ENCODE measurements around the gene UACA. TPM values are rescaled to one million over a fixed set of nuclear protein-coding genes. Genes with fewer than 3 reads are reported as not detected.
A peak's percentile ranks its signal among the peaks of the same experiment; 100 is the strongest.

The UACA gene
- total RNA-seq, 2 experiments from 2014 or later, result 0.61 to 1.0 TPM

DNA sequence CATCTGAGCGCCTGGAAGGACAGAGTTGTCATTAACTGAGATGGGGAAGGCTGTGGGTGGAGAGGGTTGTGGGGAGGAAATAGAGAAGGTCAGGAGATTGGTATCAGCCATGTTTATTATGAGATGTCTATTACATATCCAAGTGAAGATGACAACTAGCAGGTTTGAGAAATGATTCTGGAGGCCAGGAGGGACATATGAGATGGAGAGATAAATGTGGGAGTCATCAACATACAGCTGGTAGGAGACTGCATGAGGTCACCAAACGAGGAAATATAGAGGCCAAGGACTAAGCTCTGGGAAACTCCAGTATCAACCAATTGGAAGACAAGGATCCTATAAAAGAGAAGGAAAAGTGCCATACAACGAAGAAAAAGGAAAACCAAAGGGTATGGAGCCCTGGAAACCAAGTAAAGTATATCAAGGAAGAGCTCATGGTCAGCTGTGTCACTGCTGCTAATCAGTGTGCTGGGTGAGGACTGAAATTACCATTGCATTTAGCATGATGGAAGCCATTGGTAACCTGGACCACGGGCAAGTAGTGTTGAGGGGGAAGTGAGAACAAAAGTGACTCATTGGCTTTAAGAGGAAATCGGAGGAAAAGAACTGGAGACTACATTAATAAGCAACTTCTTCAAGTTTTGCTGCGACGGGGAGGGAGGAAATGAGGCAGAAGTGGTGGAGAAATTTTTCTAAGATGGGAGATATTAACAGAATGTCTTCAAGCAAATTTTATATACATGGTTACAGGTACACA lies 14.0 kb upstream of the UACA start:
- CTCF ChIA-PET, result interaction anchor here (1.2 kb wide), 1 partner anchor 34 kb away, joined by 4 read pairs; no protein-coding TSS in a partner anchor
- Mint-ChIP-seq H3K4me3 (no peak overlapping the region), H3K4me1 (peaks cover 2% of the 10 kb centered on the region), H3K9me3 (ENCODE audit: low read depth) (no peaks in the 10 kb centered on the region), H3K36me3 (no peaks in the 10 kb centered on the region), H3K27me3 (peaks cover 19% of the 10 kb centered on the region), H3K27ac (no peak overlapping the region)
- ATAC-seq, result no peak
- DNase-seq, result no peak

- H3K9me3 Mint-ChIP-seq (ENCODE audit: low read depth), result no peaks in the 10 kb centered on the region
- no peaks in the 10 kb centered on the region for H3K36me3 Mint-ChIP-seq
- peaks cover 2% of the 10 kb centered on the region for H3K4me1 Mint-ChIP-seq
- H3K4me3 Mint-ChIP-seq, result no peak overlapping the region
- H3K27ac Mint-ChIP-seq, result no peak overlapping the region
- CTCF ChIA-PET, result no interaction called here
- ATAC-seq (no peak), DNase-seq (no peak)
- H3K27me3 Mint-ChIP-seq, result peaks cover 22% of the 10 kb centered on the region
Observed at GRCh38 chr15:70775160-70775559, 11.8 kb upstream of the UACA start.

DNA sequence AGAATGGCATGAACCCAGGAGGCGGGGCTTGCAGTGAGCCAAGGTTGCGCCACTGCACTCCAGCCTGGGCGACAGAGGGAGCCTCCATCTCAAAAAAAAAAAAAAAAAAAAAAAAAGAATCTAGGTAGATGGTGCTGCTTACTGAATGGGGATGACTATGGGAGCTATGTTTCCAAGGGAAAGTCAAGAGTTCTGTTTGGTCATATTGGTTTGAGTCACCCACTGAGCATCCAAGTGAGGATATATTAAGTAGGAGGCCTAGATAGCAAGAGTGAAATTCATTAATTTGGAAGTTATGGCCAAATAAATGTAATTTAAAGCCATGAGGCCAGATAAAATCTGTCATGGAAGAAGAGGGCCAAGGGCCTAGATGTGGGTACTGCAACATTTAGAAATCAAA lies 9.0 kb upstream of the UACA start:
- DNase-seq, result no peak
- Mint-ChIP-seq H3K4me1 (peaks cover 11% of the 10 kb centered on the region), H3K27ac (no peak overlapping the region), H3K27me3 (peaks cover 26% of the 10 kb centered on the region), H3K9me3 (ENCODE audit: low read depth) (no peaks in the 10 kb centered on the region), H3K36me3 (no peaks in the 10 kb centered on the region), H3K4me3 (no peak overlapping the region)
- ATAC-seq, result no peak
- CTCF ChIA-PET, result no interaction called here

DNA sequence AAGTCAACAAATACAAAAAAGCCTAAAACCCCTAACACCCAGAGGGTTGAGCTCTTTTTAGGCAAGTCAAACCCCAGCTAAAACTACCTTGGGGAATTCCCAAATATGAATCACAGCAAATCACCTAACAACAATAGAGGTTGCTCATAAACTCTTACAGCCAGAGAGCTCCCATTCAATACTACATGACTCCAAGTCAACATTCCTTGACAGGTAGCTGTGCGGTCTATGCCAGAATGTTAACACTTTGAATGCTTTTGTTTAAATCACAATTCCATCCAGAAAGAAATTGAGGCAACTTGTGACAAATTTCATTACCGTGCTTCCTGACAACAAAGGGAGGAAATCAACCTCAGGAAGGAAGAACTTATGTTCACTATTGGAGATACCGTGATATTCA lies 7.5 kb upstream of the UACA start:
- CTCF ChIA-PET, result interaction anchor here (0.6 to 1.2 kb wide), 2 partner anchors 25 to 54 kb away, joined by 3 read pairs; no protein-coding TSS in a partner anchor
- Mint-ChIP-seq H3K4me3 (no peak overlapping the region), H3K36me3 (no peaks in the 10 kb centered on the region), H3K4me1 (peaks cover 9% of the 10 kb centered on the region), H3K27me3 (peaks cover 26% of the 10 kb centered on the region), H3K27ac (no peak overlapping the region), H3K9me3 (ENCODE audit: low read depth) (no peaks in the 10 kb centered on the region)
- ATAC-seq, result no peak
- no peak for DNase-seq

- no peak for ATAC-seq
- CTCF ChIA-PET, result interaction anchor here (1.1 kb wide), 1 partner anchor 46 kb away, joined by 3 read pairs; no protein-coding TSS in a partner anchor
- Mint-ChIP-seq H3K4me1 (peaks cover 14% of the 10 kb centered on the region), H3K27me3 (peaks cover 44% of the 10 kb centered on the region), H3K27ac (no peak overlapping the region), H3K9me3 (ENCODE audit: low read depth) (no peaks in the 10 kb centered on the region), H3K4me3 (no peak overlapping the region), H3K36me3 (peaks cover 4% of the 10 kb centered on the region)
- no peak for DNase-seq
Observed at GRCh38 chr15:70768257-70768883, 5.0 kb upstream of the UACA start.

DNA sequence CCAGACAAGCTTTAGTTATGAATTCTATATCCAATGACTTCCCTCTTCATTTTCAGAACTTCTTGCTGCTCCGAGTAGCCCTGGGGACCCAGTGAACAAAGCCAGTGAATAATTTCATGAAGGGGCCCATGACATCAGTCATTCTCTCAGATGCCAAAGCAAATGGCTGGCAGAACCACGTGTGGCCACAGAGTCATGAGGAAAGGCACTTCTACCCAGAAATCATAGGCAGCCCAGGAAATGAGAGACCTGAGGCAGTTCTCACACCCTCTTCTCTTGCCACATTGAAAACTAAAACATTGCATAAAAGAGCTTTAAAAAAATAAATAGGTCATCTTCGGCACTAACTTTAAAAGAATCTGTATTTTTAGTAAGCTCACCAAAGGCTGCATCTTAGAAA lies 4.3 kb upstream of the UACA start:
- Mint-ChIP-seq H3K4me1 (peaks cover 14% of the 10 kb centered on the region), H3K27me3 (peaks cover 44% of the 10 kb centered on the region), H3K4me3 (no peak overlapping the region), H3K27ac (no peak overlapping the region), H3K36me3 (peaks cover 4% of the 10 kb centered on the region), H3K9me3 (ENCODE audit: low read depth) (no peaks in the 10 kb centered on the region)
- no peak for DNase-seq
- ATAC-seq, result no peak
- CTCF ChIA-PET, result interaction anchor here (1.1 kb wide), 1 partner anchor 45 kb away, joined by 3 read pairs; no protein-coding TSS in a partner anchor

DNA sequence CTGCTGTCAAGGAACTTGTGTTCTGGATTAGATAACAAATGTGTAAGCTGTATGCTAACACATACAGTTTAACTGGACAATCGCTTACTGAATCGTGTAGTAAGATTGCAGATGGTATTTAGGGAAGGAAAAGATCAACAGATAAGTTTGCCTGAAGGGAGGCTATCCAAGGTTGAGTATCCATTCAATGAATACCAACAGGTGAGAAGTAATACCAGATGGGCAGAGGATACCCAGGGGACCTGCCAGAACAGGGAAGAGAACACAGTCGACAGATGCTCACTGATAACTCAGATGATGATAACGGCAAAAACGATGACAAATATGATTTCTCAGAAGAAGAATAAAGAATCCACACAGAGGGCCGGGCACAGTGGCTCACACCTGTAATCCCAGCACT lies 3.2 kb upstream of the UACA start:
- DNase-seq, result no peak
- Mint-ChIP-seq H3K4me1 (peaks cover 18% of the 10 kb centered on the region), H3K36me3 (peaks cover 4% of the 10 kb centered on the region), H3K27me3 (peaks cover 52% of the 10 kb centered on the region), H3K27ac (no peak overlapping the region), H3K4me3 (no peak overlapping the region), H3K9me3 (ENCODE audit: low read depth) (no peaks in the 10 kb centered on the region)
- ATAC-seq, result no peak
- CTCF ChIA-PET, result no interaction called here

GRCh38 chr15:70765504-70766281 lies 2.3 kb upstream of the UACA start:
- H3K9me3 Mint-ChIP-seq (ENCODE audit: low read depth), result no peaks in the 10 kb centered on the region
- DNase-seq (no peak), ATAC-seq (no peak)
- CTCF ChIA-PET, result no interaction called here
- H3K36me3 Mint-ChIP-seq, result peaks cover 4% of the 10 kb centered on the region
- H3K4me1 Mint-ChIP-seq, result peaks cover 18% of the 10 kb centered on the region
- no peak overlapping the region for H3K27ac Mint-ChIP-seq
- H3K27me3 Mint-ChIP-seq, result peaks cover 53% of the 10 kb centered on the region
- H3K4me3 Mint-ChIP-seq, result no peak overlapping the region

DNA sequence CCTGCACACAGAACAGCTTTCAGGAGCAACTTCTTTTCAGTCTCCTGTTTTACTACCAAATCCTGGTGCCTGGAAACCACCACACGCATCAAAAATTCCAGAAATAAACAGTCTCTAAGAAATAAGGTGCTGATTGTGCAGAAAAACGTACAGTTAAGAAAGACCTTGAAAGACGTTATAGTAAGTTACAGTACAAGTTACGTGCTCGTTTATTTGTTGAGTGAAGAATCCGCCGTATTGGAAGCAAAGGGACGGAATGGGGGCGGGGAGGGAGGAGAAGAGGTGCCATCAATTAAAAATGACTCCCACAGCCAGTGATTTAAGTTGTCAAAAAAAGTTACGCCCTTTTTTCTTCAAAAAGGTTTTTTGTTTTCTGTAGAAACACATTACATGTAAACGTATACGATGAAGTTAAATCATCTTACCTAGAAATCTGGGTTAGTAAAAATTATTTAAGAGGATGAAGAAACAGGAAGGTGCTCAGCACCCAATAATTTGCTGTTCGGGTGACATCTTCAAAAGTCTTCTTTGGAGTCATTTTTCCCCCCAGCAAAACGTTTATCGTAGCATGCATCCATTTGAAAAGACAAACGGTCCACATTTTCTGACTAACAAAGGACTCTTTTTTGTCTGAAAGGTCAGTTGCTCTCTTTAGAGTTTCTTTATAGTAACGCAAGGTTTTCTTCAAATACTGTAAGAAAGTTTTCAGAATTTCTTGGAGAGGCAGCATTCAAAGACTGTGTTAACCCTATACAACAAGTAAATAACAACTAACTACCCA lies 782 bp upstream of the UACA start:
- no peaks in the 10 kb centered on the region for H3K9me3 Mint-ChIP-seq (ENCODE audit: low read depth)
- ATAC-seq (no peak), DNase-seq (no peak)
- peaks cover 58% of the 10 kb centered on the region for H3K27me3 Mint-ChIP-seq
- peaks cover 4% of the 10 kb centered on the region for H3K36me3 Mint-ChIP-seq
- H3K4me1 Mint-ChIP-seq, result peaks cover 18% of the 10 kb centered on the region
- CTCF ChIA-PET, result no interaction called here
- no peak overlapping the region for H3K27ac Mint-ChIP-seq
- peak overlapping the region; percentile 76 for H3K4me3 Mint-ChIP-seq

GRCh38 chr15:70762469-70763119 lies 764 bp downstream of the UACA start:
- Mint-ChIP-seq H3K4me3 (peak overlapping the region; percentile 76), H3K36me3 (peaks cover 4% of the 10 kb centered on the region), H3K27ac (no peak overlapping the region), H3K9me3 (ENCODE audit: low read depth) (no peaks in the 10 kb centered on the region), H3K4me1 (peaks cover 11% of the 10 kb centered on the region), H3K27me3 (peaks cover 69% of the 10 kb centered on the region)
- DNase-seq (no peak), ATAC-seq (no peak)
- CTCF ChIA-PET, result no interaction called here

DNA sequence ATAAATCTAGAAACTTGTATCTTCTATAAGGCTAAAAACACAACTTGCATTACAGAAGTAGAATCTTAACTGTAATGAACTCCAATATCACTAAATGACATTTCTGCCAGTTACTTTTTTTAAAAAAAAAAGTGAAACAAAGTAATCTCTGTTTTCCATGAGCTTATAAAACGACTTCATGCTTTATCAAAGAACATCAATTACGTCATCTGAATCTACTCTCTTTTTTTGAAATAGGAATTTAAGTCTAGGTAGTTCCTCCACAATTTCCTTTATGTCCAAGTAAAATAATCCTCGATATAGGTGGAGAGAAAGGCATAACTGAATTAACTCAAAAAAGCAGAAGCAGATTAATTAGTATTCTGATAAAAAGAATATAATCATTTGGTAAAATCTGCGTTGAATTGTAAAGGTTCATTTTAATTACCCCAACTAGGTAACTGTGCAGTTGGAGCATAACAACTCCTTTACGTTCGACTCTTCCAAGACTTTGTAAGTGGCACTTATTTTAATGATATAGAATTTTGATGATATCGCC lies 1.4 kb downstream of the UACA start:
- ATAC-seq, result no peak
- H3K4me3 Mint-ChIP-seq, result peak overlapping the region; percentile 76
- H3K4me1 Mint-ChIP-seq, result peaks cover 9% of the 10 kb centered on the region
- H3K9me3 Mint-ChIP-seq (ENCODE audit: low read depth), result no peaks in the 10 kb centered on the region
- CTCF ChIA-PET, result no interaction called here
- H3K36me3 Mint-ChIP-seq, result peaks cover 4% of the 10 kb centered on the region
- H3K27ac Mint-ChIP-seq, result no peak overlapping the region
- peaks cover 73% of the 10 kb centered on the region for H3K27me3 Mint-ChIP-seq
- no peak for DNase-seq

DNA sequence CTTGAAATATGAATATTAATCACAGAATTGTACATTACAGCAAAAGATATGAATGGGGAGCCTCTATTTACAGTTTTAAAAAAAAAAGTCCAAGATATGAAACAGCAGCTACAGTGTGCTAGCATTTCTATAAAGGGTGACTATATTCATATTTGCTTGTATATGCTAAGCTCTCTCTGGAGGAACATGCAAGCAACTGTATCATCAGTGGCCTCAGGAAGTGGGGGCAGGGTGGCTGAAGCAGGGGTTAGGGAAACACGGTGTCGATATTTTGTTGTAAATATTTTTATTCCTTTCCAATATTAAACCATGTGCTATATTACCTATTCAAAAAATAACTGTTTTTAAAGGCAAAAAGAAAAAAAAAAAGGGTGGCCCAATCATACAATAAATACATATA lies 2.3 kb downstream of the UACA start:
- Mint-ChIP-seq H3K36me3 (peaks cover 4% of the 10 kb centered on the region), H3K27me3 (peaks cover 70% of the 10 kb centered on the region), H3K4me1 (peaks cover 9% of the 10 kb centered on the region), H3K9me3 (ENCODE audit: low read depth) (no peaks in the 10 kb centered on the region), H3K27ac (no peak overlapping the region), H3K4me3 (no peak overlapping the region)
- ATAC-seq, result no peak
- no peak for DNase-seq
- CTCF ChIA-PET, result no interaction called here
